ENCODE data around the gene MT1A.

DNA sequence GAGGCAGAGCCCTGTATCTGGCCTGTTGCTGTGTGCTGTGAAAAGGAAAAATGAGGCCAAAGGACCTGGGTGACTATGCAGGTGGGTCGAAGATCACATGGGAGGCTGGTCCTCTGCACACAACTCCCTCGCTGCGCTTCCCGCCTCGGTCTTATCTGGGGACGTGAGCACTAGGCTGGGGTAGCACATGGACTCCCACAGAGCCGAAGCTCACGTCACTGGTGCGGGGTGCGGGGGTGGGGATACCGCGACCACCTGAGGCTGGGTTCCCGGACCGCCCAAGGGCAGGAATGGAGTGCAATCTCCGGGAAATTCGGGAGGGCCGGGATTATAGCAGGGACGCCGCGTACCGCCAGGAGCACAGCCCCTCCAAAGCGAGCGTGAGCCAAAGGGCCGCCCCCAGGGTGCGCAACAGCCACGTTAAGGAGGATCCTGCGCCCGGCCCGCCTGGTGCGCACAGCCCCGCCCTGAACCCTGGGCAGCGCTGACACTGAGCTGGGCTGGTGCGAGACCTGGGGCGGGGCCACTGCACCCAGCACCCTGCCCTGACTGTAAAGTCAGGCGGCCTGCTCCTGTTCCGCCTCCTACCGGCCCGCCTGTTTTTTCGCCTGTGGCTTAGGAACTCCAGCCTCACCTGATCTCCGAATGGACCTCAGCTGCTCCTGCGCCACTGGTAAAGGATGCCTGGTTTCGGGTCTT is 4.8 kb downstream of the MT1A start:
- TF ChIP-seq POLR2A (IDR thresholded peaks at IDR 0.05) = no peak
- TF ChIP-seq, protein P1, sequence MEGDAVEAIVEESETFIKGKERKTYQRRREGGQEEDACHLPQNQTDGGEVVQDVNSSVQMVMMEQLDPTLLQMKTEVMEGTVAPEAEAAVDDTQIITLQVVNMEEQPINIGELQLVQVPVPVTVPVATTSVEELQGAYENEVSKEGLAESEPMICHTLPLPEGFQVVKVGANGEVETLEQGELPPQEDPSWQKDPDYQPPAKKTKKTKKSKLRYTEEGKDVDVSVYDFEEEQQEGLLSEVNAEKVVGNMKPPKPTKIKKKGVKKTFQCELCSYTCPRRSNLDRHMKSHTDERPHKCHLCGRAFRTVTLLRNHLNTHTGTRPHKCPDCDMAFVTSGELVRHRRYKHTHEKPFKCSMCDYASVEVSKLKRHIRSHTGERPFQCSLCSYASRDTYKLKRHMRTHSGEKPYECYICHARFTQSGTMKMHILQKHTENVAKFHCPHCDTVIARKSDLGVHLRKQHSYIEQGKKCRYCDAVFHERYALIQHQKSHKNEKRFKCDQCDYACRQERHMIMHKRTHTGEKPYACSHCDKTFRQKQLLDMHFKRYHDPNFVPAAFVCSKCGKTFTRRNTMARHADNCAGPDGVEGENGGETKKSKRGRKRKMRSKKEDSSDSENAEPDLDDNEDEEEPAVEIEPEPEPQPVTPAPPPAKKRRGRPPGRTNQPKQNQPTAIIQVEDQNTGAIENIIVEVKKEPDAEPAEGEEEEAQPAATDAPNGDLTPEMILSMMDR (IDR thresholded peaks at IDR 0.05) = peak in 2 of 3 donors; percentile 23 to 26

All from ovary (tissue), 3 donors.